ENCODE results near the gene PHPT1.
"Not testable (repeated sequence)": the region's sequence is repeated elsewhere in the genome, so short reads cannot be mapped to it uniquely, and the experiment has no call there.

PHPT1 gene

GRCh38 chr9:136837146-136837855, 11.9 kb upstream of the PHPT1 start:
- no peak for DNase-seq (ENCODE audit: low read depth)

GRCh38 chr9:136837856-136838277, 11.3 kb upstream of the PHPT1 start:
- DNase-seq (ENCODE audit: low read depth) = not testable (repeated sequence)

- no peak for DNase-seq (ENCODE audit: low read depth)
Measured at GRCh38 chr9:136838314-136839228, 10.6 kb upstream of the PHPT1 start.

GRCh38 chr9:136839229-136840139, 9.7 kb upstream of the PHPT1 start:
- no peak for DNase-seq (ENCODE audit: low read depth)

GRCh38 chr9:136840140-136840876, 8.9 kb upstream of the PHPT1 start:
- DNase-seq (ENCODE audit: low read depth) = no peak

GRCh38 chr9:136840877-136841645, 8.1 kb upstream of the PHPT1 start:
- no peak for DNase-seq (ENCODE audit: low read depth)

GRCh38 chr9:136841646-136842379, 7.4 kb upstream of the PHPT1 start:
- DNase-seq (ENCODE audit: low read depth) = not testable (repeated sequence)

GRCh38 chr9:136842380-136842948, 6.7 kb upstream of the PHPT1 start, which contains the start of gene AJM1:
Gene AJM1 (plus strand): TSS chr9:136842478. CDS start chr9:136844415, 1,937 bp downstream.
- DNase-seq (ENCODE audit: low read depth) = not testable (repeated sequence)

GRCh38 chr9:136843159-136843800, 5.9 kb upstream of the PHPT1 start:
- not testable (repeated sequence) for DNase-seq (ENCODE audit: low read depth)

- DNase-seq (ENCODE audit: low read depth) = not testable (repeated sequence)
Measured at GRCh38 chr9:136843801-136844740, 5.1 kb upstream of the PHPT1 start.

- DNase-seq (ENCODE audit: low read depth) = no peak
Measured at GRCh38 chr9:136844761-136845464, 4.3 kb upstream of the PHPT1 start.

GRCh38 chr9:136845465-136846260, 3.5 kb upstream of the PHPT1 start:
- no peak for DNase-seq (ENCODE audit: low read depth)

GRCh38 chr9:136846376-136847087, 2.7 kb upstream of the PHPT1 start:
- no peak for DNase-seq (ENCODE audit: low read depth)

GRCh38 chr9:136847088-136847825, 2.0 kb upstream of the PHPT1 start:
- no peak for DNase-seq (ENCODE audit: low read depth)
